GM12878 (cell line): ENCODE measurements around the gene TTLL4. TPM values are rescaled to one million over a fixed set of nuclear protein-coding genes. Genes with fewer than 3 reads are reported as not detected.

Source experiments
- ATAC-seq: fragments of 200-7000 bp; cut with Tn5 transposase; 3 replicates; pipeline ENCODE4 v1.9.1; 2020; ENCODE audit warnings: mild to moderate bottlenecking, moderate library complexity
- BruUV-seq: library from RNA; stranded (reverse); fragments of 400-500 nt; replicated peaks from 2 replicates; lab custom pipeline; 2021; lab: Mats Ljungman, UMichigan
- CTCF ChIA-PET: fragments of 300-600 bp; sonication (Branson Sonifier 250); formaldehyde crosslinking; extraction: SDS; loops from one replicate; lab custom pipeline; 2021; ENCODE audit warnings: inconsistent platforms; lab: Yijun Ruan, JAX
- POLR2A ChIA-PET: fragments of 350-600 bp; formaldehyde crosslinking; extraction: SDS; loops from one replicate; lab custom pipeline; 2021; ENCODE audit warnings: inconsistent platforms; lab: Charles Lee
- RAD21 ChIA-PET: fragments of 300-600 bp; sonication (Branson Sonifier 250); formaldehyde crosslinking; loops from one replicate; lab custom pipeline; 2023; ENCODE audit warnings: antibody characterized with exemption; ENCODE audit not compliant: unreplicated experiment; lab: Charles Lee
- SMC1A ChIA-PET: fragments of 300-600 bp; sonication (Branson Sonifier 250); formaldehyde crosslinking; loops from one replicate; lab custom pipeline; 2023; ENCODE audit not compliant: unreplicated experiment, uncharacterized antibody; lab: Charles Lee
- DNase-seq: peaks from one replicate; pipeline ENCODE4 v3.0.0-alpha.2; 2011; ENCODE audit warnings: low read depth, low spot score
- FAIRE-seq: peaks from 3 replicates; lab custom pipeline; 2011; peaks lifted over from hg19 to GRCh38; lab: Jason Lieb, UNC
- H2AFZ ChIP-seq: 2 replicates; pipeline ENCODE4 v1.6.0; 2011; ENCODE audit warnings: low read depth, low read length, control low read depth; ENCODE audit not compliant: control insufficient read depth
- H3K27ac ChIP-seq: 2 replicates; pipeline ENCODE4 v1.5.1; 2011; ENCODE audit warnings: control low read depth; ENCODE audit not compliant: control insufficient read depth, insufficient read depth
- H3K27me3 ChIP-seq, 2 experiments: replicated peaks in 1 of 2; 2 replicates each; pipeline versions ENCODE4 v1.6.0 to v1.6.1; 2011; ENCODE audit warnings: low read length in 1 of 2; ENCODE audit not compliant: control insufficient read depth in 2 of 2, insufficient read depth in 2 of 2
- H3K36me3 ChIP-seq, 2 experiments: 2 replicates each; pipeline ENCODE4 v1.5.1; 2011; ENCODE audit warnings: low read length in 1 of 2; ENCODE audit not compliant: control insufficient read depth in 2 of 2, insufficient read depth in 2 of 2
- H3K4me1 ChIP-seq: 2 replicates; pipeline ENCODE4 v1.6.1; 2011; ENCODE audit warnings: mild to moderate bottlenecking, low read length, moderate library complexity, mixed read lengths; ENCODE audit not compliant: control insufficient read depth, insufficient read depth
- H3K4me2 ChIP-seq: 2 replicates; pipeline ENCODE4 v1.6.0; 2011; ENCODE audit warnings: control low read depth; ENCODE audit not compliant: control insufficient read depth, insufficient read depth
- H3K4me3 ChIP-seq: fragments of 200-600 bp; sonication (generic); 2 replicates; pipeline ENCODE4 v1.5.1; 2016
- H3K79me2 ChIP-seq: 2 replicates; pipeline ENCODE4 v1.6.0; 2011; ENCODE audit warnings: low read length; ENCODE audit not compliant: control insufficient read depth, insufficient read depth
- H3K9ac ChIP-seq: 2 replicates; pipeline ENCODE4 v1.8.0; 2011; ENCODE audit warnings: low read length, control low read depth, mixed read lengths; ENCODE audit not compliant: control insufficient read depth, insufficient read depth
- H3K9me3 ChIP-seq: replicated peaks from 3 replicates; pipeline ENCODE4 v1.5.1; 2011; ENCODE audit warnings: mild to moderate bottlenecking, low read length; ENCODE audit not compliant: control insufficient read depth, insufficient read depth
- H4K20me1 ChIP-seq: 2 replicates; pipeline ENCODE4 v1.6.0; 2011; ENCODE audit not compliant: control insufficient read depth, insufficient read depth
- BHLHE40 ChIP-seq, 2 experiments: fragments of 450-650 bp in 1 of 2; IDR thresholded peaks; 2 replicates each; pipeline ENCODE4 v1.6.1; 2011 to 2017; ENCODE audit warnings: low read depth in 2 of 2, borderline replicate concordance in 1 of 2, improper control_type of control experiment in 1 of 2, low read length in 1 of 2, mild to moderate bottlenecking in 1 of 2
- CHD2 ChIP-seq: IDR thresholded peaks from 2 replicates; pipeline ENCODE4 v1.6.1; 2011; ENCODE audit warnings: low read depth, low read length, improper control_type of control experiment, borderline replicate concordance
- ESRRA ChIP-seq: IDR thresholded peaks from 2 replicates; pipeline ENCODE4 v1.6.1; 2012; ENCODE audit warnings: mild to moderate bottlenecking, low read length, improper control_type of control experiment
- GATAD2B ChIP-seq: fragments of 450-650 bp; conservative IDR thresholded peaks from 2 replicates; pipeline ENCODE4 v1.6.1; 2017; ENCODE audit warnings: low read depth, mild to moderate bottlenecking, moderate library complexity
- HDGF ChIP-seq: fragments of 450-650 bp; IDR thresholded peaks from 2 replicates; pipeline ENCODE4 v1.6.1; 2016; ENCODE audit warnings: antibody characterized with exemption
- JUNB ChIP-seq: IDR thresholded peaks from 2 replicates; pipeline ENCODE4 v1.6.1; 2016; ENCODE audit warnings: antibody characterized with exemption, mild to moderate bottlenecking
- LARP7 ChIP-seq: fragments of 450-650 bp; IDR thresholded peaks from 2 replicates; pipeline ENCODE4 v1.6.1; 2017; ENCODE audit warnings: mild to moderate bottlenecking
- NFXL1 ChIP-seq: fragments of 450-650 bp; IDR thresholded peaks from 2 replicates; pipeline ENCODE4 v1.6.1; 2017; ENCODE audit warnings: antibody characterized with exemption, mild to moderate bottlenecking, borderline replicate concordance
- NFYA ChIP-seq: IDR thresholded peaks from 2 replicates; pipeline ENCODE4 v1.6.1; 2011; ENCODE audit warnings: low read depth, mild to moderate bottlenecking, low read length, improper control_type of control experiment, borderline replicate concordance
- TBL1XR1 ChIP-seq: IDR thresholded peaks from 2 replicates; pipeline ENCODE4 v1.6.1; 2012; ENCODE audit warnings: low read depth, low read length, improper control_type of control experiment
- ZBED1 ChIP-seq: IDR thresholded peaks from 2 replicates; pipeline ENCODE4 v1.6.1; 2016; ENCODE audit warnings: borderline replicate concordance
- ZNF207 ChIP-seq: fragments of 450-650 bp; IDR thresholded peaks from 2 replicates; pipeline ENCODE4 v1.6.1; 2014; ENCODE audit warnings: antibody characterized with exemption, mild to moderate bottlenecking, borderline replicate concordance
- ZNF217 ChIP-seq: fragments of 450-650 bp; IDR thresholded peaks from 2 replicates; pipeline ENCODE4 v1.6.1; 2017; ENCODE audit warnings: antibody characterized with exemption, mild to moderate bottlenecking
- ZNF384 ChIP-seq: IDR thresholded peaks from 2 replicates; pipeline ENCODE4 v1.6.1; 2012; ENCODE audit warnings: low read depth, mild to moderate bottlenecking, low read length, improper control_type of control experiment, borderline replicate concordance
- WGBS: methylation state at CpG from one replicate; pipeline ENCODE4 v1.1.6; 2016; ENCODE audit warnings: low lambda C conversion rate; ENCODE audit not compliant: insufficient replicate concordance, insufficient coverage; ENCODE audit errors: missing lambda C conversion rate; 5-methylcytosine and 5-hydroxymethylcytosine counted together
- in situ Hi-C: fragments of 300-500 bp; cut with MboI; formaldehyde crosslinking; loops from 9 replicates; pipeline ENCODE4 v1.14.3; 2018; ENCODE audit warnings: mixed read lengths
- intact Hi-C: fragments of 100-400 bp; cut with micrococcal nuclease; formaldehyde crosslinking; loops from one replicate; pipeline ENCODE4 v1.14.2; 2022; ENCODE audit not compliant: unreplicated experiment
- polyA plus RNA-seq, 11 experiments: library from polyadenylated mRNA; depleted of rRNA in 4 of 11; unstranded in 6 of 11; stranded (reverse) in 5 of 11; fragments of >200 nt; fragmentation: Nextera tagmentation in 4 of 11; fragmentation: Illumina TruSeq in 1 of 11; extraction: Ambion mirVana in 4 of 11; extraction: Trizol in 1 of 11; gene quantifications; 1 replicate in 1 of 11; 2 replicates in 10 of 11; pipeline versions ENCODE4 v1.2.1 to v1.2.3, GENCODE V29; 2011 to 2016; ENCODE audit warnings: inconsistent platforms in 2 of 11, missing spikeins in 2 of 11, low read depth in 1 of 11
- total RNA-seq, 4 experiments: library from RNA; depleted of rRNA in 3 of 4; stranded (reverse); fragments of >200 nt in 3 of 4; fragmentation: Illumina TruSeq in 1 of 4; extraction: Trizol in 1 of 4; gene quantifications; 2 replicates each; pipeline versions ENCODE4 v1.2.1 to v1.2.3, GENCODE V29; 2013 to 2021
- TF ChIP-seq, protein P1 (sequence below): fragments of 450-650 bp; IDR thresholded peaks from 2 replicates; pipeline ENCODE4 v1.6.1; 2014; ENCODE audit warnings: mild to moderate bottlenecking
- TF ChIP-seq, protein P2 (sequence below), 3 experiments: IDR thresholded peaks in 2 of 3; conservative IDR thresholded peaks in 1 of 3; 2 replicates each; pipeline ENCODE4 v1.5.1; 2011; ENCODE audit warnings: low read depth in 3 of 3, low read length in 3 of 3, mild to moderate bottlenecking in 3 of 3, control low read depth in 2 of 3, moderate library complexity in 2 of 3, inconsistent platforms in 1 of 3, mixed read lengths in 1 of 3; ENCODE audit not compliant: control insufficient read depth in 2 of 3, insufficient read depth in 1 of 3; ENCODE audit errors: extremely low read depth in 1 of 3

The TTLL4 gene
- total and polyA plus RNA-seq, 10 of the 15 experiments (the other 5 are each of a cell fraction or from before 2014, with no cell fraction given) = 16.6 to 63.1 (median 32.9) TPM

- H3K9ac ChIP-seq = no peak overlapping the region
- H3K36me3 ChIP-seq = no peaks in the 10 kb centered on the region
- in situ Hi-C loops = no loop called here
- 0 out of 2 replicates have a peak overlapping the region, but pooled peaks have one; percentile 33 for H2AFZ ChIP-seq
- no peaks in the 10 kb centered on the region for H4K20me1 ChIP-seq
- FAIRE-seq = no peak
- H3K4me3 ChIP-seq = no peak overlapping the region
- TF ChIP-seq TBL1XR1 (no peak), NFYA (no peak), JUNB (no peak), CHD2 (no peak), LARP7 (no peak), NFXL1 (no peak)
- POLR2A ChIA-PET = no interaction called here
- no peak overlapping the region for H3K27ac ChIP-seq
- SMC1A ChIA-PET = no interaction called here
- DNase-seq = no peak
- H3K9me3 ChIP-seq = no peaks in the 10 kb centered on the region; the same call in 2 of the 3 replicates
- BruUV-seq = no TSS peak
- H3K27me3 ChIP-seq = peaks cover 0 to 2% of the 10 kb centered on the region in 2 experiments; a peak in 2 of 4 replicates
- RAD21 ChIA-PET = no interaction called here
- 41% methylated on average over 12 of the region's 12 CpGs for WGBS
- intact Hi-C loops = no loop called here
- H3K79me2 ChIP-seq = no peaks in the 10 kb centered on the region
- no peaks in the 10 kb centered on the region for H3K4me1 ChIP-seq
- no peak for ATAC-seq
- no peak overlapping the region for H3K4me2 ChIP-seq
- CTCF ChIA-PET = no interaction called here
Measured at GRCh38 chr2:218798767-218799504, 88.3 kb downstream of the TTLL4 start.

DNA sequence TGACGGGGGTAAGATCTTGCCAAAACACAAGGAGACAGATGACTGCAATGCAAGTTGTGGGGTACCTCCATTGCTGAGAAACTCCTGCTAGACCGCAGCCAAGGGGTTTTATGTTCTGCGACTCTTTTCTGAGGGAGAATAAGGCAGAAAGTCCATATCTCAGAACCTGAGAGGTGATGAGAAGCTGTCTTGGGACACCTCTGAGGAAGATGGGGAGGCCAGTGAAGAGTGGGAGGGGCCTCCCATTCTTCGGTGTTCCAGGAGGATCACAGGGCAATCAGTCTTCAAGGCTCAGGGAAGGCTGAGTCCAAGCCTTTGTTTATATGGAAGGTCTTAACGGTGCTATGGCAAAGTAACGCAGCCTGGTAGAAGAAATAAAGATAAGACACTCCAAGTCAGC lies 89.4 kb downstream of the TTLL4 start:
- Histone ChIP-seq H3K27me3 (peaks cover 0 to 2% of the 10 kb centered on the region in 2 experiments; a peak in 2 of 4 replicates), H3K9ac (no peak overlapping the region), H3K27ac (no peak overlapping the region), H3K4me3 (no peak overlapping the region), H3K79me2 (no peaks in the 10 kb centered on the region), H3K36me3 (no peaks in the 10 kb centered on the region), H3K4me2 (no peak overlapping the region), H2AFZ (no peak overlapping the region), H4K20me1 (no peaks in the 10 kb centered on the region), H3K9me3 (no peaks in the 10 kb centered on the region; the same call in none of the 3 replicates), H3K4me1 (no peaks in the 10 kb centered on the region)
- BruUV-seq = no TSS peak
- ATAC-seq (no peak), FAIRE-seq (no peak), DNase-seq (no peak)
- ChIA-PET POLR2A (no interaction called here), RAD21 (no interaction called here), CTCF (no interaction called here), SMC1A (no interaction called here)
- in situ Hi-C loops (no loop called here), intact Hi-C loops (no loop called here)
- 67% methylated on average over 6 of the region's 6 CpGs for WGBS
- TF ChIP-seq ZNF384 (no peak), BHLHE40 (IDR thresholded peaks at IDR 0.05; ENCODE audit: borderline replicate concordance in 1 of 2, low read depth in 2 of 2, low read length in 1 of 2) (no peak), ZNF207 (no peak), ZNF217 (no peak), GATAD2B (no peak), HDGF (no peak), ZBED1 (no peak), ESRRA (no peak)
- TF ChIP-seq, protein P1, sequence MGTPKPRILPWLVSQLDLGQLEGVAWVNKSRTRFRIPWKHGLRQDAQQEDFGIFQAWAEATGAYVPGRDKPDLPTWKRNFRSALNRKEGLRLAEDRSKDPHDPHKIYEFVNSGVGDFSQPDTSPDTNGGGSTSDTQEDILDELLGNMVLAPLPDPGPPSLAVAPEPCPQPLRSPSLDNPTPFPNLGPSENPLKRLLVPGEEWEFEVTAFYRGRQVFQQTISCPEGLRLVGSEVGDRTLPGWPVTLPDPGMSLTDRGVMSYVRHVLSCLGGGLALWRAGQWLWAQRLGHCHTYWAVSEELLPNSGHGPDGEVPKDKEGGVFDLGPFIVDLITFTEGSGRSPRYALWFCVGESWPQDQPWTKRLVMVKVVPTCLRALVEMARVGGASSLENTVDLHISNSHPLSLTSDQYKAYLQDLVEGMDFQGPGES = no peak
- TF ChIP-seq, protein P2, sequence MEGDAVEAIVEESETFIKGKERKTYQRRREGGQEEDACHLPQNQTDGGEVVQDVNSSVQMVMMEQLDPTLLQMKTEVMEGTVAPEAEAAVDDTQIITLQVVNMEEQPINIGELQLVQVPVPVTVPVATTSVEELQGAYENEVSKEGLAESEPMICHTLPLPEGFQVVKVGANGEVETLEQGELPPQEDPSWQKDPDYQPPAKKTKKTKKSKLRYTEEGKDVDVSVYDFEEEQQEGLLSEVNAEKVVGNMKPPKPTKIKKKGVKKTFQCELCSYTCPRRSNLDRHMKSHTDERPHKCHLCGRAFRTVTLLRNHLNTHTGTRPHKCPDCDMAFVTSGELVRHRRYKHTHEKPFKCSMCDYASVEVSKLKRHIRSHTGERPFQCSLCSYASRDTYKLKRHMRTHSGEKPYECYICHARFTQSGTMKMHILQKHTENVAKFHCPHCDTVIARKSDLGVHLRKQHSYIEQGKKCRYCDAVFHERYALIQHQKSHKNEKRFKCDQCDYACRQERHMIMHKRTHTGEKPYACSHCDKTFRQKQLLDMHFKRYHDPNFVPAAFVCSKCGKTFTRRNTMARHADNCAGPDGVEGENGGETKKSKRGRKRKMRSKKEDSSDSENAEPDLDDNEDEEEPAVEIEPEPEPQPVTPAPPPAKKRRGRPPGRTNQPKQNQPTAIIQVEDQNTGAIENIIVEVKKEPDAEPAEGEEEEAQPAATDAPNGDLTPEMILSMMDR (IDR thresholded peaks at IDR 0.05 in 2 of 3, conservative IDR thresholded peaks at IDR 0.05 in 1 of 3; ENCODE audit: control insufficient read depth in 2 of 3, extremely low read depth in 1 of 3, insufficient read depth in 1 of 3, low read depth in 3 of 3, low read length in 3 of 3) = no peak
